IMR-90 (cell line): Measurements from ENCODE around the gene FAM240A. TPM values are rescaled to one million over a fixed set of nuclear protein-coding genes. Genes with fewer than 3 reads are reported as not detected.

Experiments
- ATAC-seq: fragments of 200-7000 bp; cut with Tn5 transposase; 2 replicates; pipeline ENCODE4 v1.9.1; 2020; ENCODE audit warnings: low read depth, mild to moderate bottlenecking, moderate library complexity
- BruUV-seq: library from RNA; stranded (reverse); fragments of 400-500 nt; replicated peaks from 2 replicates; lab custom pipeline; 2021; lab: Mats Ljungman, UMichigan
- CTCF ChIA-PET: fragments of 300-600 bp; formaldehyde crosslinking; extraction: SDS; loops from one replicate; lab custom pipeline; 2021; ENCODE audit warnings: antibody characterized with exemption; lab: Yijun Ruan, JAX
- POLR2A ChIA-PET: fragments of 300-600 bp; sonication (Branson Sonifier 250); formaldehyde crosslinking; loops from one replicate; lab custom pipeline; 2022; ENCODE audit warnings: antibody characterized with exemption; ENCODE audit not compliant: unreplicated experiment; lab: Charles Lee
- DNase-seq: peaks from one replicate; pipeline ENCODE4 v3.0.0; 2013
- H2AFZ ChIP-seq: replicated peaks from 2 replicates; pipeline ENCODE3; 2013; ENCODE audit warnings: low read length, mild to moderate bottlenecking; ENCODE audit not compliant: poor library complexity
- H2AK5ac ChIP-seq: 2 replicates; pipeline ENCODE4 v1.6.1; 2013; ENCODE audit warnings: low read depth, low read length, inconsistent platforms
- H2AK9ac ChIP-seq: replicated peaks from 2 replicates; pipeline ENCODE3; 2013; ENCODE audit warnings: mild to moderate bottlenecking, low read depth, low read length, moderate library complexity; ENCODE audit not compliant: poor library complexity
- H2BK120ac ChIP-seq: 2 replicates; pipeline ENCODE4 v1.6.1; 2013; ENCODE audit warnings: low read depth, low read length, inconsistent platforms
- H2BK15ac ChIP-seq: 3 replicates; pipeline ENCODE4 v1.6.1; 2013; ENCODE audit warnings: low read depth, low read length, inconsistent platforms
- H2BK20ac ChIP-seq: 2 replicates; pipeline ENCODE4 v1.6.1; 2013; ENCODE audit warnings: low read depth, mild to moderate bottlenecking, inconsistent platforms, low read length, moderate library complexity
- H2BK5ac ChIP-seq: 2 replicates; pipeline ENCODE4 v1.6.1; 2013; ENCODE audit warnings: mild to moderate bottlenecking, low read depth, low read length, inconsistent platforms; ENCODE audit not compliant: poor library complexity, severe bottlenecking
- H3K14ac ChIP-seq: replicated peaks from 2 replicates; pipeline ENCODE4 v1.6.1; 2013; ENCODE audit warnings: low read depth, low read length, inconsistent platforms
- H3K18ac ChIP-seq: 2 replicates; pipeline ENCODE4 v1.6.1; 2013; ENCODE audit warnings: low read depth, low read length, control low read depth
- H3K23ac ChIP-seq: 2 replicates; pipeline ENCODE4 v1.6.1; 2013; ENCODE audit warnings: low read depth, low read length, inconsistent platforms
- H3K27ac ChIP-seq: 2 replicates; pipeline ENCODE4 v1.5.1; 2013; ENCODE audit warnings: mild to moderate bottlenecking, control low read depth, low read length; ENCODE audit not compliant: insufficient read depth
- H3K27me3 ChIP-seq: 2 replicates; pipeline ENCODE4 v1.6.1; 2013; ENCODE audit warnings: low read length; ENCODE audit not compliant: control insufficient read depth, insufficient read depth
- H3K36me3 ChIP-seq: 2 replicates; pipeline ENCODE4 v1.6.1; 2013; ENCODE audit warnings: low read length, mixed read lengths; ENCODE audit not compliant: control insufficient read depth, insufficient read depth
- H3K4ac ChIP-seq: 2 replicates; pipeline ENCODE4 v1.6.1; 2013; ENCODE audit warnings: low read depth, low read length, inconsistent platforms
- H3K4me1 ChIP-seq: 2 replicates; pipeline ENCODE4 v1.6.1; 2013; ENCODE audit warnings: low read length, mixed read lengths; ENCODE audit not compliant: control insufficient read depth, insufficient read depth
- H3K4me2 ChIP-seq: 2 replicates; pipeline ENCODE4 v1.6.1; 2013; ENCODE audit warnings: low read depth, mild to moderate bottlenecking, control low read depth, low read length, moderate library complexity
- H3K4me3 ChIP-seq: 2 replicates; pipeline ENCODE4 v1.5.1; 2013; ENCODE audit warnings: low read depth, mild to moderate bottlenecking, control low read depth, low read length, moderate library complexity; ENCODE audit not compliant: insufficient read depth
- H3K56ac ChIP-seq: 2 replicates; pipeline ENCODE4 v1.6.1; 2013; ENCODE audit warnings: low read length, inconsistent platforms; ENCODE audit not compliant: insufficient read depth; ENCODE audit errors: extremely low read depth
- H3K79me1 ChIP-seq, 2 experiments: 2 replicates each; pipeline ENCODE4 v1.6.1; 2013; ENCODE audit warnings: low read length in 2 of 2, inconsistent platforms in 1 of 2, low read depth in 1 of 2
- H3K9ac ChIP-seq: 2 replicates; pipeline ENCODE4 v1.6.1; 2013; ENCODE audit warnings: low read depth, low read length, control low read depth
- H3K9me1 ChIP-seq: 2 replicates; pipeline ENCODE4 v1.6.1; 2013; ENCODE audit warnings: low read length, inconsistent platforms; ENCODE audit not compliant: insufficient read depth
- H3K9me3 ChIP-seq: 2 replicates; pipeline ENCODE4 v1.6.1; 2013; ENCODE audit warnings: low read length; ENCODE audit not compliant: control insufficient read depth, insufficient read depth
- H4K20me1 ChIP-seq: 2 replicates; pipeline ENCODE4 v1.6.1; 2013; ENCODE audit warnings: low read length, inconsistent platforms; ENCODE audit not compliant: insufficient read depth
- H4K5ac ChIP-seq: 2 replicates; pipeline ENCODE4 v1.6.1; 2013; ENCODE audit warnings: mild to moderate bottlenecking, low read depth, low read length, control low read depth
- H4K8ac ChIP-seq, 2 experiments: 2 replicates each; pipeline ENCODE4 v1.6.1; 2013; ENCODE audit warnings: low read depth in 2 of 2, low read length in 2 of 2, control low read depth in 1 of 2, inconsistent platforms in 1 of 2
- H4K91ac ChIP-seq: 2 replicates; pipeline ENCODE4 v1.6.1; 2013; ENCODE audit warnings: low read depth, low read length, inconsistent platforms; ENCODE audit not compliant: insufficient read depth
- BHLHE40 ChIP-seq: fragments of 150-350 bp; IDR thresholded peaks from 2 replicates; pipeline ENCODE4 v1.6.1; 2016; ENCODE audit warnings: mild to moderate bottlenecking, low read depth, low read length
- CEBPB ChIP-seq: IDR thresholded peaks from 2 replicates; pipeline ENCODE4 v1.6.1; 2012; ENCODE audit warnings: low read depth, low read length, improper control_type of control experiment
- CHD1 ChIP-seq: IDR thresholded peaks from 2 replicates; pipeline ENCODE4 v1.6.1; 2012; ENCODE audit warnings: low read depth, low read length, improper control_type of control experiment
- CTCF ChIP-seq: conservative IDR thresholded peaks from 2 replicates; pipeline ENCODE4 v1.5.1; 2012; ENCODE audit warnings: mild to moderate bottlenecking, low read depth, low read length, improper control_type of control experiment
- FOS ChIP-seq: fragments of 150-350 bp; IDR thresholded peaks from 2 replicates; pipeline ENCODE4 v1.6.1; 2016; ENCODE audit warnings: low read depth, low read length
- MAFK ChIP-seq: IDR thresholded peaks from 2 replicates; pipeline ENCODE4 v1.6.1; 2012; ENCODE audit warnings: low read depth, low read length, improper control_type of control experiment
- MAZ ChIP-seq: IDR thresholded peaks from 2 replicates; pipeline ENCODE4 v1.6.1; 2012; ENCODE audit warnings: low read depth, mild to moderate bottlenecking, low read length, improper control_type of control experiment, moderate library complexity, borderline replicate concordance
- MXI1 ChIP-seq: IDR thresholded peaks from 2 replicates; pipeline ENCODE4 v1.6.1; 2012; ENCODE audit warnings: low read depth, mild to moderate bottlenecking, low read length, moderate library complexity, borderline replicate concordance
- NFE2L2 ChIP-seq: fragments of 150-350 bp; IDR thresholded peaks from 2 replicates; pipeline ENCODE4 v1.6.1; 2016; ENCODE audit warnings: low read depth, mild to moderate bottlenecking, low read length
- POLR2A ChIP-seq: IDR thresholded peaks from 2 replicates; pipeline ENCODE4 v1.6.1; 2012; ENCODE audit warnings: mild to moderate bottlenecking, low read depth, low read length
- RAD21 ChIP-seq: IDR thresholded peaks from 2 replicates; pipeline ENCODE4 v1.6.1; 2012; ENCODE audit warnings: low read length, improper control_type of control experiment
- RCOR1 ChIP-seq: IDR thresholded peaks from 2 replicates; pipeline ENCODE4 v1.6.1; 2012; ENCODE audit warnings: mild to moderate bottlenecking, low read length, improper control_type of control experiment; ENCODE audit not compliant: insufficient replicate concordance
- RFX5 ChIP-seq: IDR thresholded peaks from 2 replicates; pipeline ENCODE4 v1.8.0; 2012; ENCODE audit warnings: low read depth, mild to moderate bottlenecking, low read length, moderate library complexity
- SMC3 ChIP-seq: fragments of 150-350 bp; IDR thresholded peaks from 2 replicates; pipeline ENCODE4 v1.6.1; 2016; ENCODE audit warnings: low read depth, mild to moderate bottlenecking, antibody characterized with exemption, low read length, moderate library complexity
- WGBS, 2 experiments: methylation state at CpG; one replicate each; pipeline versions ENCODE4 v1.1.5 to v1.1.7; 2013; ENCODE audit warnings: missing lambda C conversion rate in 2 of 2; ENCODE audit not compliant: insufficient read length in 1 of 2; ENCODE audit errors: extremely low coverage in 2 of 2; 5-methylcytosine and 5-hydroxymethylcytosine counted together
- dilution Hi-C: fragments of 300-500 bp; cut with HindIII; formaldehyde crosslinking; loops from one replicate; pipeline ENCODE4 v1.14.3; 2018; ENCODE audit warnings: low sequenced_read_pairs; ENCODE audit not compliant: unreplicated experiment
- in situ Hi-C: fragments of 300-500 bp; cut with MboI; formaldehyde crosslinking; loops from 3 replicates; pipeline ENCODE4 v1.14.3; 2019; ENCODE audit warnings: low sequenced_read_pairs, inconsistent platforms, mixed read lengths
- intact Hi-C: fragments of 100-400 bp; cut with micrococcal nuclease; formaldehyde crosslinking; loops from 2 replicates; pipeline ENCODE4 v1.10.0; 2022
- polyA plus RNA-seq, 3 experiments: library from polyadenylated mRNA; depleted of rRNA; stranded (reverse); fragments of >200 nt; gene quantifications; 2 replicates each; pipeline ENCODE4 v1.2.3, GENCODE V29; 2012; ENCODE audit warnings: low replicate concordance in 1 of 3
- total RNA-seq: library from RNA; depleted of rRNA; stranded (reverse); fragments of >200 nt; gene quantifications from 2 replicates; pipeline ENCODE4 v1.2.3, GENCODE V29; 2012
- TF ChIP-seq, protein P1 (sequence below): fragments of 150-350 bp; IDR thresholded peaks from 2 replicates; pipeline ENCODE4 v1.6.1; 2017; ENCODE audit warnings: mild to moderate bottlenecking, antibody characterized with exemption, low read length, low read depth
- TF ChIP-seq, protein P2 (sequence below): fragments of 150-350 bp; IDR thresholded peaks from 2 replicates; pipeline ENCODE4 v1.6.1; 2016; ENCODE audit warnings: low read depth, mild to moderate bottlenecking, low read length, moderate library complexity, borderline replicate concordance

Gene FAM240A
- total and polyA plus RNA-seq, 2 of the 4 experiments (the other 2 are of a cell fraction), result not detected

DNA sequence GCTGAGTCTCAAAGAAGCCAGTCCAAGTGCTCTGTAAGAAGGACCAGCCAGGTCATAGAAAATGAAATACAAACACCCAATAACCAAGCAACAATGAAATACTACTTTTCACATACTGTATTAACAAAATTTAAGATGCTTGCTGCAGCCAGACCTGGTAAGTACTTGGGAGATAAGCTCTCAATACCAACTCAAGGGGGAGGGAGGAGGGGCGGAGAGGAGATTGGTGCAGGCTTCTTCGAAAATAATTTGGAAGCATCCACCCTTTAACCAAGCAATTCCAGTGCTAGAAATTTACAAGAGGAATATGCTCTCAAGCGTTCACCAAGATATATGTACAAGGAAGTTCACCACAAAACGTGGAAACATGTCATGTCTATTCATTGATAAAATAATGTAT is 38.6 kb upstream of the FAM240A start:
- no peaks in the 10 kb centered on the region for H3K4me1 ChIP-seq
- no peaks in the 10 kb centered on the region for H3K9me3 ChIP-seq
- no peak overlapping the region for H3K27ac ChIP-seq
- H3K27me3 ChIP-seq, result no peaks in the 10 kb centered on the region; the same call in 1 of the 2 replicates
- H3K18ac ChIP-seq, result no peak overlapping the region
- dilution Hi-C loops (no loop called here), in situ Hi-C loops (no loop called here), intact Hi-C loops (no loop called here)
- no peak overlapping the region for H2AK9ac ChIP-seq
- H2BK5ac ChIP-seq, result no peak overlapping the region
- no peak overlapping the region for H4K91ac ChIP-seq
- H3K14ac ChIP-seq, result no peak overlapping the region
- H4K8ac ChIP-seq, result no peak overlapping the region
- BruUV-seq, result no TSS peak
- H2BK20ac ChIP-seq, result no peak overlapping the region
- no peak for DNase-seq
- no peak overlapping the region for H3K56ac ChIP-seq
- no peaks in the 10 kb centered on the region for H3K36me3 ChIP-seq
- no peak overlapping the region for H2BK15ac ChIP-seq
- H3K9me1 ChIP-seq, result no peaks in the 10 kb centered on the region
- ChIA-PET CTCF (no interaction called here), POLR2A (no interaction called here)
- no peak overlapping the region for H3K4me3 ChIP-seq
- no peak overlapping the region for H3K9ac ChIP-seq
- H2AFZ ChIP-seq, result peak overlapping the region; percentile 41
- no peak for TF ChIP-seq RFX5
- no peak for TF ChIP-seq SMC3
- no peak for TF ChIP-seq MXI1
- TF ChIP-seq, protein P1, sequence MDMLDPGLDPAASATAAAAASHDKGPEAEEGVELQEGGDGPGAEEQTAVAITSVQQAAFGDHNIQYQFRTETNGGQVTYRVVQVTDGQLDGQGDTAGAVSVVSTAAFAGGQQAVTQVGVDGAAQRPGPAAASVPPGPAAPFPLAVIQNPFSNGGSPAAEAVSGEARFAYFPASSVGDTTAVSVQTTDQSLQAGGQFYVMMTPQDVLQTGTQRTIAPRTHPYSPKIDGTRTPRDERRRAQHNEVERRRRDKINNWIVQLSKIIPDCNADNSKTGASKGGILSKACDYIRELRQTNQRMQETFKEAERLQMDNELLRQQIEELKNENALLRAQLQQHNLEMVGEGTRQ, result no peak
- TF ChIP-seq FOS, result no peak
- TF ChIP-seq BHLHE40, result no peak
- no peak for TF ChIP-seq NFE2L2
- no peak for TF ChIP-seq MAFK
- TF ChIP-seq, protein P2, sequence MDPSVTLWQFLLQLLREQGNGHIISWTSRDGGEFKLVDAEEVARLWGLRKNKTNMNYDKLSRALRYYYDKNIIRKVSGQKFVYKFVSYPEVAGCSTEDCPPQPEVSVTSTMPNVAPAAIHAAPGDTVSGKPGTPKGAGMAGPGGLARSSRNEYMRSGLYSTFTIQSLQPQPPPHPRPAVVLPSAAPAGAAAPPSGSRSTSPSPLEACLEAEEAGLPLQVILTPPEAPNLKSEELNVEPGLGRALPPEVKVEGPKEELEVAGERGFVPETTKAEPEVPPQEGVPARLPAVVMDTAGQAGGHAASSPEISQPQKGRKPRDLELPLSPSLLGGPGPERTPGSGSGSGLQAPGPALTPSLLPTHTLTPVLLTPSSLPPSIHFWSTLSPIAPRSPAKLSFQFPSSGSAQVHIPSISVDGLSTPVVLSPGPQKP, result no peak
- TF ChIP-seq CTCF, result no peak
- no peak for TF ChIP-seq POLR2A
- no peak for TF ChIP-seq CHD1
- no peak for TF ChIP-seq CEBPB
- TF ChIP-seq MAZ, result no peak
- TF ChIP-seq RAD21, result no peak
- TF ChIP-seq RCOR1, result no peak
- H4K20me1 ChIP-seq, result no peaks in the 10 kb centered on the region
- no peak for ATAC-seq
- no peaks in the 10 kb centered on the region for H3K79me1 ChIP-seq
- WGBS, 2 experiments, result no CpG with 5 or more reads among the region's 4 CpGs
- H2AK5ac ChIP-seq, result no peak overlapping the region
- no peak overlapping the region for H2BK120ac ChIP-seq
- H3K23ac ChIP-seq, result no peak overlapping the region
- no peak overlapping the region for H3K4ac ChIP-seq
- H4K5ac ChIP-seq, result no peak overlapping the region
- H3K4me2 ChIP-seq, result no peak overlapping the region
